ENCODE measurements around the gene FOXN1. TPM values are rescaled to one million over a fixed set of nuclear protein-coding genes. Genes with fewer than 3 reads are reported as not detected.

The FOXN1 gene
- total and polyA plus RNA-seq, 10 of the 15 experiments (the other 5 are each of a cell fraction or from before 2014, with no cell fraction given): not detected

DNA sequence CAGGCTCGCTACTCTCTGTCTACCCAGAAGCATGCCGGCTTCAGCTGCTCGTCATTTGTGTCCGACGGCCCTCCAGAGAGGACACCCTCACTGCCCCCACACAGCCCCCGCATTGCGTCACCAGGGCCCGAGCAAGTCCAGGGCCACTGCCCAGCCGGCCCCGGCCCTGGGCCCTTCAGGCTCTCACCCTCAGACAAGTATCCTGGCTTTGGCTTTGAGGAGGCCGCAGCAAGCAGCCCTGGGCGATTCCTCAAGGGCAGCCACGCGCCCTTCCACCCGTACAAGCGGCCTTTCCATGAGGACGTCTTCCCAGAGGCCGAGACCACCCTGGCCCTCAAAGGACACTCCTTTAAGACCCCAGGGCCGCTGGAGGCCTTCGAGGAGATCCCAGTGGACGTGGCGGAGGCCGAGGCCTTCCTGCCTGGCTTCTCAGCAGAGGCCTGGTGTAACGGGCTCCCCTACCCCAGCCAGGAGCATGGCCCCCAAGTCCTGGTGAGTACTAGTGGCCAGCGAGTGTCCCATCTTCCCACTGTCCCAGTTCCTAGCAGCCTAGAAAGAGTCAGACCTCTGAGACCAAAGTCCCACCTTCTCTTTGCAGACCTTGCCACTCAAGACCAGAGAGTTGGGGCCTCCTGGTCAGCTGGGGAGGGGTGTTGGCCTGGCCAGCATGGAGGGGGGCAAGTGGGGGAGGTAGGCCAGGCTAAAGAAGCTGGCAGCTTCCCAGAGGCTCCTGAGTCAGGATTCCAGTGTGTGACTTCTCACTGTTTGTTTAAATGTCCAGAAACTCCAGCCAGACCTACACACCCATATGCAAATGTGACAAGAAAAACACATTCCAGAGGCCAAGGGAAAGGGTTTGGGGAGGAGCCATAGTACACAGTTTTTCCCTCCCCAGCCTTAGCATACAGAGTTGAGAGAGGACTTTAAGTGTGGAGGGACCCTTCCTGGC is 18.6 kb downstream of the FOXN1 start:
- BruUV-seq (replicated peaks): no TSS peak
- 45% methylated on average over 25 of the region's 25 CpGs for WGBS (ENCODE audit: insufficient coverage, insufficient replicate concordance, low lambda C conversion rate, missing lambda C conversion rate)

GRCh38 chr17:28526381-28526780 is 20.2 kb downstream of the FOXN1 start:
- no peaks in the 10 kb centered on the region; a peak in 1 of 4 replicates for H3K36me3 ChIP-seq (ENCODE audit: control insufficient read depth in 2 of 2, insufficient read depth in 2 of 2, low read length in 1 of 2)
- ATAC-seq: no peak
- no peaks in the 10 kb centered on the region; a peak in 1 of 4 replicates for H3K27me3 ChIP-seq (replicated peaks in 1 of 2; ENCODE audit: control insufficient read depth in 2 of 2, insufficient read depth in 2 of 2, low read length in 1 of 2)
- H3K9ac ChIP-seq (ENCODE audit: control insufficient read depth, insufficient read depth, low read length): no peak overlapping the region
- H3K27ac ChIP-seq (ENCODE audit: control insufficient read depth, insufficient read depth): no peak overlapping the region
- BruUV-seq (replicated peaks): no TSS peak
- FAIRE-seq: no peak
- no peaks in the 10 kb centered on the region for H3K4me1 ChIP-seq (ENCODE audit: control insufficient read depth, insufficient read depth, low read length)
- no peaks in the 10 kb centered on the region for H4K20me1 ChIP-seq (ENCODE audit: control insufficient read depth, insufficient read depth)
- H3K4me2 ChIP-seq (ENCODE audit: control insufficient read depth, insufficient read depth): no peak overlapping the region
- no peak for DNase-seq (ENCODE audit: low read depth, low spot score)
- no peaks in the 10 kb centered on the region for H3K9me3 ChIP-seq (replicated peaks; ENCODE audit: control insufficient read depth, insufficient read depth, low read length)
- in situ Hi-C loops (cut with MboI) (no loop called here), intact Hi-C loops (cut with micrococcal nuclease; ENCODE audit: unreplicated experiment) (no loop called here)
- H3K79me2 ChIP-seq (ENCODE audit: control insufficient read depth, insufficient read depth, low read length): no peaks in the 10 kb centered on the region
- H3K4me3 ChIP-seq: no peak overlapping the region
- no peak overlapping the region for H2AFZ ChIP-seq (ENCODE audit: control insufficient read depth, low read depth, low read length)
- WGBS (ENCODE audit: insufficient coverage, insufficient replicate concordance, low lambda C conversion rate, missing lambda C conversion rate): 26% methylated on average over 8 of the region's 8 CpGs
- ChIA-PET CTCF (interaction anchor here (1.6 kb wide), 1 partner anchor 14 kb away, joined by 6 read pairs; no protein-coding TSS in a partner anchor), RAD21 (ENCODE audit: unreplicated experiment) (interaction anchor here (1.2 kb wide), 1 partner anchor 25 kb away, joined by 3 read pairs; no protein-coding TSS in a partner anchor), POLR2A (no interaction called here), SMC1A (ENCODE audit: uncharacterized antibody, unreplicated experiment) (interaction anchor here (1.1 kb wide), 1 partner anchor 11 kb away, joined by 4 read pairs; no protein-coding TSS in a partner anchor)
- TF ChIP-seq, protein P1, sequence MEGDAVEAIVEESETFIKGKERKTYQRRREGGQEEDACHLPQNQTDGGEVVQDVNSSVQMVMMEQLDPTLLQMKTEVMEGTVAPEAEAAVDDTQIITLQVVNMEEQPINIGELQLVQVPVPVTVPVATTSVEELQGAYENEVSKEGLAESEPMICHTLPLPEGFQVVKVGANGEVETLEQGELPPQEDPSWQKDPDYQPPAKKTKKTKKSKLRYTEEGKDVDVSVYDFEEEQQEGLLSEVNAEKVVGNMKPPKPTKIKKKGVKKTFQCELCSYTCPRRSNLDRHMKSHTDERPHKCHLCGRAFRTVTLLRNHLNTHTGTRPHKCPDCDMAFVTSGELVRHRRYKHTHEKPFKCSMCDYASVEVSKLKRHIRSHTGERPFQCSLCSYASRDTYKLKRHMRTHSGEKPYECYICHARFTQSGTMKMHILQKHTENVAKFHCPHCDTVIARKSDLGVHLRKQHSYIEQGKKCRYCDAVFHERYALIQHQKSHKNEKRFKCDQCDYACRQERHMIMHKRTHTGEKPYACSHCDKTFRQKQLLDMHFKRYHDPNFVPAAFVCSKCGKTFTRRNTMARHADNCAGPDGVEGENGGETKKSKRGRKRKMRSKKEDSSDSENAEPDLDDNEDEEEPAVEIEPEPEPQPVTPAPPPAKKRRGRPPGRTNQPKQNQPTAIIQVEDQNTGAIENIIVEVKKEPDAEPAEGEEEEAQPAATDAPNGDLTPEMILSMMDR (IDR thresholded peaks at IDR 0.05 in 2 of 3, conservative IDR thresholded peaks at IDR 0.05 in 1 of 3; ENCODE audit: control insufficient read depth in 2 of 3, extremely low read depth in 1 of 3, insufficient read depth in 1 of 3, low read depth in 3 of 3, low read length in 3 of 3): no peak
- no peak for TF ChIP-seq BHLHE40 (IDR thresholded peaks at IDR 0.05; ENCODE audit: borderline replicate concordance in 1 of 2, low read depth in 2 of 2, low read length in 1 of 2)
- TF ChIP-seq, protein P2, sequence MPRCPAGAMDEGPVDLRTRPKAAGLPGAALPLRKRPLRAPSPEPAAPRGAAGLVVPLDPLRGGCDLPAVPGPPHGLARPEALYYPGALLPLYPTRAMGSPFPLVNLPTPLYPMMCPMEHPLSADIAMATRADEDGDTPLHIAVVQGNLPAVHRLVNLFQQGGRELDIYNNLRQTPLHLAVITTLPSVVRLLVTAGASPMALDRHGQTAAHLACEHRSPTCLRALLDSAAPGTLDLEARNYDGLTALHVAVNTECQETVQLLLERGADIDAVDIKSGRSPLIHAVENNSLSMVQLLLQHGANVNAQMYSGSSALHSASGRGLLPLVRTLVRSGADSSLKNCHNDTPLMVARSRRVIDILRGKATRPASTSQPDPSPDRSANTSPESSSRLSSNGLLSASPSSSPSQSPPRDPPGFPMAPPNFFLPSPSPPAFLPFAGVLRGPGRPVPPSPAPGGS (IDR thresholded peaks at IDR 0.05; ENCODE audit: borderline replicate concordance, insufficient read depth, low read depth, low read length, poor library complexity, severe bottlenecking): no peak
- TF ChIP-seq, protein P3, sequence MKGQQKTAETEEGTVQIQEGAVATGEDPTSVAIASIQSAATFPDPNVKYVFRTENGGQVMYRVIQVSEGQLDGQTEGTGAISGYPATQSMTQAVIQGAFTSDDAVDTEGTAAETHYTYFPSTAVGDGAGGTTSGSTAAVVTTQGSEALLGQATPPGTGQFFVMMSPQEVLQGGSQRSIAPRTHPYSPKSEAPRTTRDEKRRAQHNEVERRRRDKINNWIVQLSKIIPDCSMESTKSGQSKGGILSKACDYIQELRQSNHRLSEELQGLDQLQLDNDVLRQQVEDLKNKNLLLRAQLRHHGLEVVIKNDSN (IDR thresholded peaks at IDR 0.05; ENCODE audit: borderline replicate concordance, extremely low read length, insufficient read depth, low read depth, low read length): no peak
- TF ChIP-seq EED (IDR thresholded peaks at IDR 0.05; ENCODE audit: low read depth): no peak
- no peak for TF ChIP-seq SPI1 (IDR thresholded peaks at IDR 0.05; ENCODE audit: borderline replicate concordance, insufficient read depth, low read depth, low read length)

More for the DNA sequence above, 18.6 kb downstream of the FOXN1 start:
- no peaks in the 10 kb centered on the region for H3K4me1 ChIP-seq (ENCODE audit: control insufficient read depth, insufficient read depth, low read length)
- no peaks in the 10 kb centered on the region for H3K79me2 ChIP-seq (ENCODE audit: control insufficient read depth, insufficient read depth, low read length)
- ChIA-PET POLR2A (no interaction called here), CTCF (interaction anchor here (1.1 kb wide), 1 partner anchor 273 kb away, joined by 4 read pairs; no protein-coding TSS in a partner anchor), RAD21 (ENCODE audit: unreplicated experiment) (no interaction called here), SMC1A (ENCODE audit: uncharacterized antibody, unreplicated experiment) (no interaction called here)
- no peak overlapping the region for H3K4me2 ChIP-seq (ENCODE audit: control insufficient read depth, insufficient read depth)
- FAIRE-seq (no peak), ATAC-seq (no peak), DNase-seq (ENCODE audit: low read depth, low spot score) (no peak)
- H3K27ac ChIP-seq (ENCODE audit: control insufficient read depth, insufficient read depth): no peak overlapping the region
- H3K4me3 ChIP-seq: no peak overlapping the region
- no peak overlapping the region for H2AFZ ChIP-seq (ENCODE audit: control insufficient read depth, low read depth, low read length)
- in situ Hi-C loops (cut with MboI) (no loop called here), intact Hi-C loops (cut with micrococcal nuclease; ENCODE audit: unreplicated experiment) (no loop called here)
- no peaks in the 10 kb centered on the region for H4K20me1 ChIP-seq (ENCODE audit: control insufficient read depth, insufficient read depth)
- H3K27me3 ChIP-seq (replicated peaks in 1 of 2; ENCODE audit: control insufficient read depth in 2 of 2, insufficient read depth in 2 of 2, low read length in 1 of 2): no peaks in the 10 kb centered on the region
- TF ChIP-seq SMC3 (IDR thresholded peaks at IDR 0.05; ENCODE audit: borderline replicate concordance, low read length) (no peak), NFXL1 (IDR thresholded peaks at IDR 0.05; ENCODE audit: borderline replicate concordance) (no peak), NFIC (IDR thresholded peaks at IDR 0.05; ENCODE audit: low read depth, low read length) (no peak)
- H3K9me3 ChIP-seq (replicated peaks; ENCODE audit: control insufficient read depth, insufficient read depth, low read length): no peaks in the 10 kb centered on the region
- no peak overlapping the region for H3K9ac ChIP-seq (ENCODE audit: control insufficient read depth, insufficient read depth, low read length)
- no peaks in the 10 kb centered on the region; a peak in 1 of 4 replicates for H3K36me3 ChIP-seq (ENCODE audit: control insufficient read depth in 2 of 2, insufficient read depth in 2 of 2, low read length in 1 of 2)

Data from GM12878 (cell line).